ENCODE data around the gene CRY1. TPM values are rescaled to one million over a fixed set of nuclear protein-coding genes. Genes with fewer than 3 reads are reported as not detected.

Gene CRY1
- total RNA-seq, 4 donors from 2014 or later: 5.7 to 14.3 (median 10.8) TPM

DNA sequence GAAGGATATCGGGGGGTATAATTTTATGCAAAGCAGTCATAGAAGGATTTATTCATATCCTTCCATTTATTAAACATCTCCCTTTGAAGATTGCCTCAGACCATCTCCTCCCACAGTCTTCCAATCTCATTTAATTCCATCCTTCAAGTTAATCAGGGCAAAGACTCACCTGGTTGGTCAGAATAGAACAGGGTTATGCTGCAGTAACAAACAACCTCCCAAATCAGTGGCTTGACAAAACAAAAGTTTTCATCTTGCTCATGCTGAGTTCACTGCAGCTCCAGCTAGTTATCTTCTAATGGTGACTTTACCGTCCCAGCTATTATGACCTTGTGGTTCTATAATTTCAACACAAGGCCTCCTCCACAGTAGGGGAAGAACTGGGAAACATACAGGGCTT is 57.6 kb downstream of the CRY1 start:
- H3K4me1 ChIP-seq: peaks cover 0 to 2% (median 0%) of the 10 kb centered on the region in 3 donors
- no peaks in the 10 kb centered on the region for H3K36me3 ChIP-seq
- 90 to 95% methylated on average over 2 of the region's 2 CpGs for WGBS, 2 donors
- H3K9me3 ChIP-seq: no peaks in the 10 kb centered on the region
- no peak for TF ChIP-seq POLR2A (IDR thresholded peaks at IDR 0.05)
- TF ChIP-seq, protein P1, sequence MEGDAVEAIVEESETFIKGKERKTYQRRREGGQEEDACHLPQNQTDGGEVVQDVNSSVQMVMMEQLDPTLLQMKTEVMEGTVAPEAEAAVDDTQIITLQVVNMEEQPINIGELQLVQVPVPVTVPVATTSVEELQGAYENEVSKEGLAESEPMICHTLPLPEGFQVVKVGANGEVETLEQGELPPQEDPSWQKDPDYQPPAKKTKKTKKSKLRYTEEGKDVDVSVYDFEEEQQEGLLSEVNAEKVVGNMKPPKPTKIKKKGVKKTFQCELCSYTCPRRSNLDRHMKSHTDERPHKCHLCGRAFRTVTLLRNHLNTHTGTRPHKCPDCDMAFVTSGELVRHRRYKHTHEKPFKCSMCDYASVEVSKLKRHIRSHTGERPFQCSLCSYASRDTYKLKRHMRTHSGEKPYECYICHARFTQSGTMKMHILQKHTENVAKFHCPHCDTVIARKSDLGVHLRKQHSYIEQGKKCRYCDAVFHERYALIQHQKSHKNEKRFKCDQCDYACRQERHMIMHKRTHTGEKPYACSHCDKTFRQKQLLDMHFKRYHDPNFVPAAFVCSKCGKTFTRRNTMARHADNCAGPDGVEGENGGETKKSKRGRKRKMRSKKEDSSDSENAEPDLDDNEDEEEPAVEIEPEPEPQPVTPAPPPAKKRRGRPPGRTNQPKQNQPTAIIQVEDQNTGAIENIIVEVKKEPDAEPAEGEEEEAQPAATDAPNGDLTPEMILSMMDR (IDR thresholded peaks at IDR 0.05): no peak
- H3K4me3 ChIP-seq: no peak overlapping the region
- DNase-seq: no peak
- intact Hi-C loops (cut with DNase I): no loop called here
- no peak overlapping the region for H3K27ac ChIP-seq
- no peaks in the 10 kb centered on the region for H3K27me3 ChIP-seq

DNA sequence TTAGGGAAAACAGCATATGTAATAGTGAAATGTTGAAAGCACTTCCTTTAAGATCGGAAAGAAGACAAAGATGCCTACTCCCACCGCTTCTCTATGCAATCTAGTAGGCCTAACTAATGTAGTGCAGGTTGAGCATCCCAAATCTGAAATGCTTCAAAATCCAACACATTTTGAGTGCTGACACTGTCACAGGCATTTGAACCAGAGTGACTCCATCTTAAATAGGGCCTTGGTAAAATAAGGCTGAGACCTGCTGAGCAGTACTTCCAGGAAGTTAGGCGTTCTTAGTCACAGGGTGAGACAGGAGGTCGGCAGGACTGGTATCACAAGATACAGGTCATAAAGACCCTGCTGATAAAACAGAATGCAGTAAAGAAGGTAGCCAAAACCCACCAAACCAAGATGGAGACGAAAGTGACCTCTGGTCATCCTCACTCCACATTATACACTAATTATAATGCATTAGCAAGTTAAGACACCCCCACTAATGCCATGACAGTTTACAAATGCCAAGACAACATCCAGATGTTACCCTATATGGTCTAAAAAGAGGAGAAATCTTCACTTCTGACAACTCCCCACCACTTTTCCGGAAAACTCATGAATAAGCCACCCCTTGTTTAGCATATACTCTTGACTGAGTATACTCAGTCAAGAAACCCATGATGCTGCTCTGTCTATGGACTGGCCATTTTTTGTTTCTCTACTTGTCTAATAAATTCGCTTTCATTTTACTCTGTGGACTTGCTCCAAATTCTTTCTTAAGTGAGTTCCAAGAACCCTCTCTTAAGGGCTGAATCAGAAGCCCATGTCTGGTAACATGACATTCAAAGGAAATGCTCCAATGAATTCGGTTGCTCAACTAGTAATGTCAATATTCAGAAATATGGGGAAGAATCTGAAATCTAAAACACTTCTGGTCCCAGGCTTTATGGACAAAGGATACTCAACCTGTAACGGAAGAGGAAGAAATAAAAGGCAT is 59.3 kb downstream of the CRY1 start:
- Histone ChIP-seq H3K4me1 (peaks cover 0 to 19% (median 0%) of the 10 kb centered on the region in 3 donors), H3K9me3 (no peaks in the 10 kb centered on the region), H3K27me3 (no peaks in the 10 kb centered on the region), H3K27ac (no peak overlapping the region), H3K36me3 (no peaks in the 10 kb centered on the region), H3K4me3 (no peak overlapping the region)
- WGBS, 2 donors: 70 to 94% methylated on average over 9 of the region's 9 CpGs
- intact Hi-C loops (cut with DNase I): no loop called here
- TF ChIP-seq, protein P1 (IDR thresholded peaks at IDR 0.05): no peak
- TF ChIP-seq POLR2A (IDR thresholded peaks at IDR 0.05): no peak
- no peak for DNase-seq

DNA sequence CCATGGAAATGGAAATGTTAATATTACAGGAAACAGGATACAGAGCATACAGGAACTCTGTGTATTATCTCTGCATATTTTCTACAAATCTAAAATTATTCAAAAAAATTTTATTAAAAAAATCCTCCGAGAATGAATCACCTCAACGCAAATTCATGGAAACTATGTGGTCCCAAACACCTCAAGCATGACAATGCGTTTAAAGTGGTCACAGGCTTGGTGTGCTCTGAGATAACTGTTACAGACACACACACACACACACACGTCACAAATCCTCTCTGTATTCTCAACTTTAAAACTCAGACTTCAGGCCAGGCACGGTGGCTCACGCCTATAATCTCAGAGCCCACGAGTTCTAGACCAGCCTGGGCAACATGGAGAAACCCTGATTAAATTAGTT is 61.1 kb downstream of the CRY1 start:
- TF ChIP-seq, protein P1 (IDR thresholded peaks at IDR 0.05): no peak
- no peak for TF ChIP-seq POLR2A (IDR thresholded peaks at IDR 0.05)
- H3K36me3 ChIP-seq: no peaks in the 10 kb centered on the region
- H3K27ac ChIP-seq: no peak overlapping the region
- intact Hi-C loops (cut with DNase I): no loop called here
- H3K9me3 ChIP-seq: no peaks in the 10 kb centered on the region
- H3K4me1 ChIP-seq: peaks cover under 1 to 36% (median 10%) of the 10 kb centered on the region in 3 donors
- DNase-seq: no peak
- H3K27me3 ChIP-seq: no peaks in the 10 kb centered on the region
- no peak overlapping the region for H3K4me3 ChIP-seq
- WGBS, 2 donors: 78 to 83% methylated on average over 6 to 7 of the region's 7 CpGs

DNA sequence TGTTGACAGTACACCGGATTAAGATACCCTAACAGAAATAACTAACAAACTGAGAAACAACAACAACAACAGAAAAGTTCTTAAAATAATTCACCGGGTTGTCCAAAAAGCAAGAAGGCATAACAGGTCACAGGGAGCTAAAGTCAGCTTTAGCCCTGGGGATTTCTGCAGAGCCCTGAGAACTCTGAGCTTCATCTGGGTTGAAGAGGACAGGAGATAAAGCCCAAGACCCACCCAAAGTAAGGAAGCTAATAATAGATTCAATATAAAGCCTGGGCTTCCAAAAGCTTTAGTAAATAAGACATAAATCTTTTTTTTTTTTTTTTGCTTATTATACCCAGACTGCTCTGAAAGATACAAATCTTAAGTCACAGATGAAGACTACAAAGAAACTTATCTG is 62.3 kb downstream of the CRY1 start:
- DNase-seq: no peak
- 74 to 77% methylated on average over 2 of the region's 2 CpGs for WGBS, 2 donors
- no peaks in the 10 kb centered on the region for H3K27me3 ChIP-seq
- no peak overlapping the region for H3K4me3 ChIP-seq
- H3K27ac ChIP-seq: no peak overlapping the region
- H3K9me3 ChIP-seq: no peaks in the 10 kb centered on the region
- H3K4me1 ChIP-seq: peaks cover 8 to 48% (median 20%) of the 10 kb centered on the region in 3 donors
- no peaks in the 10 kb centered on the region for H3K36me3 ChIP-seq
- no peak for TF ChIP-seq POLR2A (IDR thresholded peaks at IDR 0.05)
- TF ChIP-seq, protein P1 (IDR thresholded peaks at IDR 0.05): no peak
- intact Hi-C loops (cut with DNase I): no loop called here

DNA sequence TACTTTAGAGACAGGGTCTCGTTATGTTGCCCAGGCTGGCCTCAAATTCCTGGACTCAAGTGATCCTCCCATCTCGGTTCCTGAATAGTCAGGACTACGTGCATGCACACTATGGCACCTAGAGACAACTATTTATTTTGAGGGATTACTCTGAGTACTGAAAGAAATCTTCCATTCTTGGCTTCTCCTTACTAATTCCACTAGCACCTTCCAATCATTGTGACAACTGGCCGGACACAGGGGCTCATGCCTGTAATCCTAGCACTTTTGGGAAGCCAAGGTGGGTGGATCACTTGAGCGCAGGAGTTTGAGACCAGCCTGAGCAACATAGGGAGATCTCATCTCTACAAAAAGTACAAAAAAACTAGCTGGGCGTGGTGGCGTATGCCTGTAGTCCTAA is 64.3 kb downstream of the CRY1 start:
- Histone ChIP-seq H3K9me3 (no peaks in the 10 kb centered on the region), H3K4me1 (peaks cover 8 to 58% (median 20%) of the 10 kb centered on the region in 3 donors), H3K36me3 (no peaks in the 10 kb centered on the region), H3K4me3 (no peak overlapping the region), H3K27ac (peak overlapping the region in 2 of 4 donors; percentile 85), H3K27me3 (no peaks in the 10 kb centered on the region)
- no peak for DNase-seq
- TF ChIP-seq POLR2A (IDR thresholded peaks at IDR 0.05): no peak
- TF ChIP-seq, protein P1 (IDR thresholded peaks at IDR 0.05): no peak
- intact Hi-C loops (cut with DNase I): no loop called here
- WGBS, 2 donors: 70 to 83% methylated on average over 6 to 7 of the region's 7 CpGs
